GM21786 (cell line): ENCODE results near the gene PDGFRB.

Source experiments
- ATAC-seq: cut with Tn5 transposase; IDR thresholded peaks from one replicate; pipeline ENCODE4 v1.9.1; 2021; ENCODE audit not compliant: unreplicated experiment

The PDGFRB gene

DNA sequence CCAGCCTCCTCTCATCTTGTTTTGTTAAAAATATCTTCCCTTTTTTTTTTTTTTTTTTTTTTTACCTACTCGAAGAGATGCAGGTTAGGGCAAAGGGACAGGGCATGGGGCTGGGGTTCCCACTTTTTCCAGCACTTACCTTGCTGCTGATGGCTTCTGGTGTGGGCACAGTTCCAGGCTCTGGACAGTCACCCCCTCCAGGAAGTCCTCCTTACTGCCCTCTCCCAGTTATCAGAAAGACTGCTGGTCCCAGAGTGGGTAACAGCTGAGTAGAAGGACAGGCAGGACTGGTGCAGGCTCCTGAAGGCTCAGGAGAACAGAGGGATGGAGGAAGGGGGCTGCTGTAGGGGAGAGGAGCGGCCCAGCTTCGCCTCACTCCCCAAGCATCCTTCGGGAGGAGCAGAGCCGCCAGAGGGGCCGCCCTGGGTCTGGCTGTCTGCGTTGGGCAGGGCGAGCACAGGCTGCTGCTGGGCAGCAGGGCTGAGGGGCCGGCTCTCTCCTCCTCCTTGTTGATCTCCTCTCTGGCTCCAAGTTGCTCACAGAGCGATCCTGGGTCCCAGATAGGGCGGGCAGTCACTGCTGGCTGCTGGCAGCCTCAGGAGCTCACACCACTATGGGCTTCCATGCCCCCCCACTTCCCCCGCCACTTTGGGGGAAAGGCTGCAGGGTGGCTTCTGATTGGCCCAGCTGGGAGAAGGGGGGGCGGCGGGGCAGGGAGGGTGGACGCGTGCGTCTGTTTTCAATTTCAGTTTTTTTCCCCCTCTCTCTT is at the start of gene PDGFRB:
Gene PDGFRB (minus strand): TSS at position 588 of the 769 bp plus-strand sequence. CDS start 18,798 bp downstream, outside the sequence.
- peak; percentile 49 for ATAC-seq

DNA sequence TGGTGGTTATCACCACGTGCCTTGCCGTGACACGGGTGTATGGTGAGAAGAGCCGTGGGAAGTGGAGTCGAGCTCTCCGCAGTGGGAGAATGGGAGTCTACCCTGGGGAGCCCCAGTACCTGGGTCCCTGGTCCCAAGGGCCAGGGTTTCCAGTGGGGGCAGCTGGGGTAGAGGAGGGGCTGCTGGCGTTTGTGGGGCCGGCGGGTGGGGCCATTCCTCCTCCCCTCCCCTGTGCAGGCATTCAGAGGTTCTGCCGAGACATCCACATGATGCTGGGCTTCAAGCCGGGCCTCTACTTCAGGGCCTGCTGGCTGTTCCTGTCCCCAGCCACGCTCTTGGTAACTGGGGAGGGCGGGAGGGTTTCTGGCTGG is 48.9 kb upstream of the PDGFRB start:
- no peak for ATAC-seq

- ATAC-seq, result no peak
Measured at GRCh38 chr5:150203832-150204589, 48.4 kb upstream of the PDGFRB start.

DNA sequence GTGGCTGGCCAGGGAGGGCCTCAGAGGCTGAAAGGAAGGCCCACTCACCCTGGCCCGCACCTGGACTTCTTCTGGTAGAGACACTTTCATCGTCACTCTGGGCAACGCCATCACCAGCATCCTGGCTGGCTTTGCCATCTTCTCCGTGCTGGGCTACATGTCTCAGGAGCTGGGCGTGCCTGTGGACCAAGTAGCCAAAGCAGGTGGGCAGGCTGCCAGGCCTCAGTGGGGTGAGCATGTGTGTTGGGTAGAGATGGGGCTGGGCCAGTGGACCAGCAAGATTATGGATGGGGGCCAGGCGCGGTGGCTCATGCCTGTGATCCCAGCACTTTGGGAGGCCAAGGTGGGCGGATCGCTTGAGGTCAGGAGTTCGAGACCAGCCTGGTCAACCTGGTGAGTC is 46.9 kb upstream of the PDGFRB start:
- no peak for ATAC-seq

- no peak for ATAC-seq
Measured at GRCh38 chr5:150197476-150197875, 41.8 kb upstream of the PDGFRB start.

GRCh38 chr5:150196986-150197385 is 41.3 kb upstream of the PDGFRB start:
- no peak for ATAC-seq

- ATAC-seq, result no peak
Measured at GRCh38 chr5:150196514-150196913, 40.9 kb upstream of the PDGFRB start.

GRCh38 chr5:150195736-150196485 is 40.3 kb upstream of the PDGFRB start:
- ATAC-seq, result no peak

- ATAC-seq, result no peak
Measured at GRCh38 chr5:150192462-150192861, 36.8 kb upstream of the PDGFRB start.

DNA sequence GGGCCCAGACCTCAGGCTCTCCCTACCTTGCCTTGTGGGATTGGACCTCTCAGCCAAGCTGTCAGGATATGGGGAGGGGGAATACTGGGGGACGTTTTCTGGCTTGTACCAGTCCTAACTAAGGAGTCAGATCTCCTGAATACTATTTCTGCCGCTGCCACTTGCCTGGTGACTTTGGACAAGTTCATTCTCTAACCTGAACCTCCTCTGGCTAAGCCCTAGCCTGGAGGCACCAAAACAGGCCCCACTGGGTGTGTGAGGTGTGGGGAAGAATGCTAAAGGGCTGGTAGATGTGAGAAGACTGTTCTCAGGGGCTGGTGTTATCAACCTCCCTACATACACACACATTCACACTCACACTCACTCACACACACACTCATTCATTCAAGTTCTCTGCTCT is 35.3 kb upstream of the PDGFRB start:
- no peak for ATAC-seq

GRCh38 chr5:150190503-150190979 is 34.9 kb upstream of the PDGFRB start:
- ATAC-seq, result no peak

GRCh38 chr5:150189728-150190502 is 34.3 kb upstream of the PDGFRB start, which contains the start of gene SLC6A7:
Gene SLC6A7, plus strand, starts transcription at chr5:150190062. Its CDS starts 266 bp downstream, at chr5:150190328.
- no peak for ATAC-seq

DNA sequence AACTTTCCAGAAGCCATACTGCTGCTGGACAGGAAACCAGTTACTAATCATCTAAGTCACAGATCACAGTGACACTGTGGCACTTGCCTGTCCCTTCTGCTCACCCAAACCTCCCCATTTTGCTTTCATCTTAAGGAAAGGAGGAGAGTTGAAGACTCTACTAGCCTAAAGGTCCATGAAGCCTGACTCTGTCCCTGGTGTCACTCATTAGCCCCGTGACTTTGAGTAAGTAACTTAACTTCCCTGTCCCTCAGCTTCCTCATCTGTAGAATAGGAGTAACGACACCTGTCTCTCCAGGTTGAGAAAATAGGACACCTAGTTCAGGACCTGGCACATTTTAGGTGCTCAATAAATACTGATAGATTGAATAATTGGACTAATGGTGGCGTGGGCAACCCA is 33.7 kb upstream of the PDGFRB start:
- ATAC-seq, result no peak

- ATAC-seq, result no peak
Measured at GRCh38 chr5:150188146-150188842, 32.6 kb upstream of the PDGFRB start.

DNA sequence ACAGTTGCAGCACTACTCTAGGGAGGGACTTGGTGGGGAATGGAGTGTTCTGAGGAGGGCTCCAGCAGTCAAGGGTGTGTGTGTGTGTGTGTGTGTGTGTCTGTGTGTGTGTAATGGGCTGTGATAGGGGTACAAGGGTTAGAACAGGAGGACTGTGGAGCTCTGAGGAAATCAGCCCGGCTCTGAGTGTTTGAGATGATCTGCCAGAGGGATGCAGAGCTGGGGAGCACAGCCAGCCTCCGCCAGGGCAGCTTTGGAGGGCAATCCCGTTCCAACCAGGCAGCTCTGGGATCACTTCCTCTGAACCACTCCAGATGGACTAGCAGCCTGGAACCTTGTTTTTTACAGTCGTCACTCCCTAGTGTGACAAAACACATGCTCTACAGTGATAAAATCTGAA is 31.3 kb upstream of the PDGFRB start:
- no peak for ATAC-seq

DNA sequence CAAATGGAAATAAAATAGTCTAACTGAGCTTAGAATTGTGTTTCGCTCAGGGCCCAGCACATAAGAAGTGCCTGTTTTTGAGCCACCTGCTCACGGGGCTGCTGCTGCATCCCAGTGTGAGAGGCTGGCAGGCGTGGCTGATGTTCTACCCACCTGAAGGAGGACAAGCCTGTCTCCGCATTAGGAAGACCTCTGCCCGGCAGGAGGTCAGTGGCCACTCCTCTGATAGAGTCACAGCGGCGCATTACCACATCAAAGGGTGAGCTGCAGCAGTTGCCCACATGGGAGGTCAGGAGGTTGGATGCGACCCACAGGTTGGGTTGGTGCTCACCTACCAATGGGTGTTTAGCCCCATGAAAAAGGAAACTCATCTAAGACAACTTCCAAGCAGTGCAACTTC is 30.5 kb upstream of the PDGFRB start:
- no peak for ATAC-seq

DNA sequence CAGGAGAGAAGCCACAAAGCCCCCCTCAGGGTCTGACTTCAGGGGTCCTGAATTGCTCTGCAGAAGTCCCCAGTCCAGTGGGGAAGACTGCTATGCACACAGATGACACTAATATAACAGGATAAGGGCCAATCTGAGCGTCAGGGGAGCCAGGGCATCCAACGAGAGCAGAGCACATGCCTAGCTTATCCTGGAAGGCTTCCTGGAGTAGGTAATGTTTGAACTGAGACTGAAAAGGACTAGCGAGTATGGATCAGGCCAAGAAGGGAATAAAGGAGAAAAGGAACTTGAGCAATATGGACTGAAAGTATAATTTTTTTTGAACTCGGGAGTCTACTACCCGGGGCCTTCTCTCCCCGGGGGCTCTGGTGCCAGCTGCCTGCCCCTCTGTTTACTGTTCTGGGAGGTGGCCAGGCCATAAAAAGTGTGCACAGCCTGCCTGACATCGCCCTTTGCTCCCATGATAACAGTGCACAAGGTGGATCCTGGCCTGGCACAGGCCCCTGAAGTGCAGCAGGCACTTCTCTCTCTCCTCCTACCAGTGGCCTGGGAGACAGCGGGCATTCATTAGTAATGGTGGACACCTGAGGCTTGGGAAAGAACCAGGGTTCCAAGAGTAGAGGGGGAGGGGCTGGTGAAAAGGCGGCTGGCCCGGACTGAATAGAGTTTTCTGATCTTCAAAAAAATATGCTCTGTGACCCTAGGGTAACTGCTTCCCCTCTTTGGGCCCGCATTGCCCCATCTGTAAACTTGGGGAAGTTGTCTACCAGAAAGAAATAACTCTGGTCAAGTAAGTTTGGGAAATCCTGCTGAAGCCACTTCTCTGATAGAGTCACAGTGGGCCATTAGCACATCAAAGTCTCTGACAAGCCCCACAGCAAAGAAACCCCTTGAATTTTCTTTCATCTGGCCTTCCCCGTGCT is 29.6 kb upstream of the PDGFRB start:
- no peak for ATAC-seq

DNA sequence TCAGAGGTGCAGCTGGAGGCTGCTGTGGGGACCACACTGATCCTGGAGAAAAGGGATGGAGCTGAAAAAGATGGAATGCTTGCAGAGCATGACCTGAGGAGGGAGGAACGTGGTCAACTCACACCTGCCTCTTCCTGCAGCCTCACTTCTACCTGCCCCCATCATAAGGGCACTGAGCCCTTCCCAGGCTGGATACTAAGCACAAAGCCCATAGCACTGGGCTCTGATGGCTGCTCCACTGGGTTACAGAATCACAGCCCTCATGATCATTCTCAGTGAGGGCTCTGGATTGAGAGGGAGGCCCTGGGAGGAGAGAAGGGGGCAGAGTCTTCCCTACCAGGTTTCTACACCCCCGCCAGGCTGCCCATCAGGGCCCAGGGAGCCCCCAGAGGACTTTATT is 28.4 kb upstream of the PDGFRB start:
- ATAC-seq, result no peak

- no peak for ATAC-seq
Measured at GRCh38 chr5:150183436-150183835, 27.8 kb upstream of the PDGFRB start.
